SK-N-SH (cell line): ENCODE data around the gene SFTPB. TPM values are rescaled to one million over a fixed set of nuclear protein-coding genes. Genes with fewer than 3 reads are reported as not detected.

ENCODE experiments used
- CTCF ChIA-PET: fragments of 300-600, 350-600 bp; formaldehyde crosslinking; extraction: SDS; loops from one replicate; lab custom pipeline; 2021; lab: Yijun Ruan, JAX
- POLR2A ChIA-PET: fragments of 350-600 bp; sonication (Branson Sonifier 250); formaldehyde crosslinking; extraction: SDS; loops from one replicate; lab custom pipeline; 2020; ENCODE audit warnings: antibody characterized with exemption, inconsistent platforms; lab: Yijun Ruan, JAX
- DNase-seq: peaks from one replicate; pipeline ENCODE4 v3.0.0; 2012
- H2AFZ ChIP-seq: fragments of 200-600 bp; sonication (generic); 2 replicates; pipeline ENCODE4 v1.8.1; 2016; ENCODE audit warnings: antibody characterized with exemption, mild to moderate bottlenecking, low read depth
- H3F3A ChIP-seq: fragments of 200-600 bp; sonication (generic); replicated peaks from 2 replicates; pipeline ENCODE3; 2016; ENCODE audit warnings: antibody characterized with exemption, mild to moderate bottlenecking; ENCODE audit not compliant: insufficient read depth
- H3K27ac ChIP-seq, 2 experiments: fragments of 200-500 bp in 1 of 2; fragments of 200-600 bp in 1 of 2; sonication (Bioruptor generic) in 1 of 2; sonication (generic), shearing (Covaris generic) in 1 of 2; 2 replicates each; pipeline versions ENCODE4 v1.5.1 to v1.6.1; 2014 to 2016; ENCODE audit warnings: low read depth in 2 of 2, inconsistent platforms in 1 of 2, low read length in 1 of 2, mild to moderate bottlenecking in 1 of 2, mixed read lengths in 1 of 2
- H3K27me3 ChIP-seq: fragments of 200-600 bp; sonication (generic), shearing (Covaris generic); 2 replicates; pipeline ENCODE4 v1.6.1; 2016; ENCODE audit warnings: mixed run types; ENCODE audit not compliant: insufficient read depth
- H3K36me3 ChIP-seq, 2 experiments: fragments of 200-500 bp in 1 of 2; fragments of 200-600 bp in 1 of 2; sonication (Bioruptor generic) in 1 of 2; sonication (generic) in 1 of 2; replicated peaks in 1 of 2; 2 replicates each; pipeline versions ENCODE3 to v1.5.1; 2014 to 2016; ENCODE audit warnings: low read length in 1 of 2, mild to moderate bottlenecking in 1 of 2; ENCODE audit not compliant: insufficient read depth in 2 of 2, control insufficient read depth in 1 of 2
- H3K4me1 ChIP-seq, 2 experiments: fragments of 200-500 bp in 1 of 2; fragments of 200-600 bp in 1 of 2; sonication (Bioruptor generic) in 1 of 2; sonication (generic), shearing (Covaris generic) in 1 of 2; 2 replicates each; pipeline versions ENCODE4 v1.5.1 to v1.6.1; 2014 to 2016; ENCODE audit warnings: low read depth in 1 of 2, low read length in 1 of 2, mixed run types in 1 of 2; ENCODE audit not compliant: insufficient read depth in 2 of 2, control insufficient read depth in 1 of 2
- H3K4me2 ChIP-seq: fragments of 200-600 bp; sonication (generic), shearing (Covaris generic); 2 replicates; pipeline ENCODE4 v1.6.1; 2017; ENCODE audit warnings: mixed run types
- H3K4me3 ChIP-seq, 2 experiments: fragments of 200-500 bp in 1 of 2; fragments of 200-600 bp in 1 of 2; sonication (Bioruptor generic) in 1 of 2; sonication (generic), shearing (Covaris generic) in 1 of 2; 2 replicates each; pipeline versions ENCODE4 v1.5.1 to v1.8.1; 2014 to 2016; ENCODE audit warnings: low read depth in 2 of 2, inconsistent platforms in 1 of 2, low read length in 1 of 2, mild to moderate bottlenecking in 1 of 2, mixed read lengths in 1 of 2, moderate library complexity in 1 of 2
- H3K79me2 ChIP-seq: fragments of 200-600 bp; sonication (generic); 2 replicates; pipeline ENCODE4 v1.8.1; 2017; ENCODE audit warnings: mild to moderate bottlenecking; ENCODE audit not compliant: insufficient read depth
- H3K9ac ChIP-seq: fragments of 200-600 bp; sonication (generic); 2 replicates; pipeline ENCODE4 v1.6.1; 2017; ENCODE audit warnings: mixed run types
- H3K9me2 ChIP-seq: fragments of 200-600 bp; sonication (generic); 2 replicates; pipeline ENCODE4 v1.6.1; 2017; ENCODE audit warnings: mixed run types
- H3K9me3 ChIP-seq: fragments of 200-600 bp; sonication (generic); 2 replicates; pipeline ENCODE4 v1.6.1; 2017; ENCODE audit warnings: mixed run types, mild to moderate bottlenecking, moderate library complexity
- H4K20me1 ChIP-seq: fragments of 200-600 bp; sonication (generic); 2 replicates; pipeline ENCODE4 v1.6.1; 2017; ENCODE audit warnings: mild to moderate bottlenecking, mixed run types; ENCODE audit not compliant: insufficient read depth
- CHD2 ChIP-seq: fragments of 150-350 bp; IDR thresholded peaks from 2 replicates; pipeline ENCODE4 v1.6.1; 2018; ENCODE audit warnings: low read length; ENCODE audit not compliant: partially characterized antibody
- ELF1 ChIP-seq: IDR thresholded peaks from 2 replicates; pipeline ENCODE4 v1.4.0; 2012
- EP300 ChIP-seq, 2 experiments: IDR thresholded peaks; 2 replicates each; pipeline versions ENCODE4 v1.4.0 to v1.6.1; 2012; ENCODE audit warnings: borderline replicate concordance in 1 of 2, low read depth in 1 of 2, low read length in 1 of 2
- FOSL2 ChIP-seq: IDR thresholded peaks from 2 replicates; pipeline ENCODE4 v1.4.0; 2012; ENCODE audit warnings: low read depth, mild to moderate bottlenecking, moderate library complexity, borderline replicate concordance
- FOXJ3 ChIP-seq: sonication (generic); formaldehyde crosslinking; IDR thresholded peaks from 2 replicates; pipeline ENCODE4 v1.5.1; 2020; ENCODE audit warnings: mild to moderate bottlenecking, missing genetic modification reagents
- FOXM1 ChIP-seq: IDR thresholded peaks from 2 replicates; pipeline ENCODE4 v1.4.0; 2012; ENCODE audit warnings: low read depth, mild to moderate bottlenecking
- GATA2 ChIP-seq: sonication (generic); formaldehyde crosslinking; IDR thresholded peaks from 2 replicates; pipeline ENCODE4 v1.5.0; 2020; ENCODE audit warnings: mild to moderate bottlenecking, missing genetic modification reagents
- JUND ChIP-seq: IDR thresholded peaks from 2 replicates; pipeline ENCODE4 v1.4.0; 2012
- MEF2A ChIP-seq: IDR thresholded peaks from 2 replicates; pipeline ENCODE4 v1.4.0; 2012; ENCODE audit warnings: low read depth, borderline replicate concordance
- MXI1 ChIP-seq: IDR thresholded peaks from 2 replicates; pipeline ENCODE4 v1.6.1; 2012; ENCODE audit warnings: mild to moderate bottlenecking, low read depth, low read length, improper control_type of control experiment
- NRF1 ChIP-seq: IDR thresholded peaks from 2 replicates; pipeline ENCODE4 v1.6.1; 2012; ENCODE audit warnings: low read depth, mild to moderate bottlenecking, low read length
- POLR2AphosphoS5 ChIP-seq: IDR thresholded peaks from 2 replicates; pipeline ENCODE4 v1.6.1; 2012; ENCODE audit warnings: low read depth, low read length
- RFX5 ChIP-seq: IDR thresholded peaks from 2 replicates; pipeline ENCODE4 v1.6.1; 2012; ENCODE audit warnings: mild to moderate bottlenecking, improper control_type of control experiment, low read length
- SIN3A ChIP-seq: IDR thresholded peaks from 2 replicates; pipeline ENCODE4 v1.6.1; 2012; ENCODE audit warnings: low read depth, mild to moderate bottlenecking, low read length, moderate library complexity, borderline replicate concordance
- WGBS: methylation state at CpG from one replicate; pipeline ENCODE4 v1.1.6; 2017; ENCODE audit warnings: low lambda C conversion rate; 5-methylcytosine and 5-hydroxymethylcytosine counted together
- polyA plus RNA-seq, 3 experiments: library from polyadenylated mRNA; depleted of rRNA; stranded (reverse); fragments of >200 nt; gene quantifications; 2 replicates each; pipeline ENCODE4 v1.2.3, GENCODE V29; 2012
- TF ChIP-seq, protein P1 (sequence below): IDR thresholded peaks from 2 replicates; pipeline ENCODE4 v1.4.0; 2012; ENCODE audit warnings: low read depth, borderline replicate concordance
- TF ChIP-seq, protein P2 (sequence below): fragments of 150-350 bp; IDR thresholded peaks from 2 replicates; pipeline ENCODE4 v1.6.1; 2016; ENCODE audit warnings: mild to moderate bottlenecking, low read depth, low read length
- TF ChIP-seq, protein P3 (sequence below): IDR thresholded peaks from 2 replicates; pipeline ENCODE4 v1.4.0; 2012; ENCODE audit warnings: low read depth, borderline replicate concordance
- TF ChIP-seq, protein P4 (sequence below): fragments of 200-600 bp; sonication (generic); IDR thresholded peaks from 2 replicates; pipeline ENCODE4 v1.6.1; 2017; ENCODE audit warnings: antibody characterized with exemption, mild to moderate bottlenecking, moderate library complexity

The SFTPB gene
- polyA plus RNA-seq, 1 of the 3 experiments (the other 2 are of a cell fraction): not detected

DNA sequence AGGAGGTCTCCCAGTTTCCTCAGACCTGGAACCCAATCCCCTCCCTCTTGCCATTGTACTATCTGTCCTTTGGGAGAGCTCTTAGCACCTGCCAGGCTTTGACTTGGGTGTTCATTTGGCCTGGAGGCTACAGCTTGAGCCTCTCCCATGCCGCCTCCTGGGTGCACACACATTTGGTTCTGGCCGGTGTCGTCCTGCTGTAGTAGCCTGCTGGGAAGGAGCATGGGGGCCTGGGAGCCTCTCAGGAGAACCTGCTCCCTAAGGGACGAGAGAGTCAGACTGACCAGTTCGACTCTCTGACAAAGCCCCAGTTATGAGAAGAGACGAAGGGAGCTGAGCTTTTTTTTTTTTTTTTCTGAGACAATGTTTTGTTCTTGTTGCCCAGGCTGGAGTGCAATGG is 7.4 kb upstream of the SFTPB start:
- DNase-seq: no peak
- no peaks in the 10 kb centered on the region for H3K9me2 ChIP-seq
- no peaks in the 10 kb centered on the region for H3K36me3 ChIP-seq
- H3K9me3 ChIP-seq: no peaks in the 10 kb centered on the region
- no peak overlapping the region for H3K27ac ChIP-seq
- no peaks in the 10 kb centered on the region for H3F3A ChIP-seq
- POLR2A ChIA-PET: no interaction called here
- no peak for TF ChIP-seq FOSL2
- TF ChIP-seq, protein P1, sequence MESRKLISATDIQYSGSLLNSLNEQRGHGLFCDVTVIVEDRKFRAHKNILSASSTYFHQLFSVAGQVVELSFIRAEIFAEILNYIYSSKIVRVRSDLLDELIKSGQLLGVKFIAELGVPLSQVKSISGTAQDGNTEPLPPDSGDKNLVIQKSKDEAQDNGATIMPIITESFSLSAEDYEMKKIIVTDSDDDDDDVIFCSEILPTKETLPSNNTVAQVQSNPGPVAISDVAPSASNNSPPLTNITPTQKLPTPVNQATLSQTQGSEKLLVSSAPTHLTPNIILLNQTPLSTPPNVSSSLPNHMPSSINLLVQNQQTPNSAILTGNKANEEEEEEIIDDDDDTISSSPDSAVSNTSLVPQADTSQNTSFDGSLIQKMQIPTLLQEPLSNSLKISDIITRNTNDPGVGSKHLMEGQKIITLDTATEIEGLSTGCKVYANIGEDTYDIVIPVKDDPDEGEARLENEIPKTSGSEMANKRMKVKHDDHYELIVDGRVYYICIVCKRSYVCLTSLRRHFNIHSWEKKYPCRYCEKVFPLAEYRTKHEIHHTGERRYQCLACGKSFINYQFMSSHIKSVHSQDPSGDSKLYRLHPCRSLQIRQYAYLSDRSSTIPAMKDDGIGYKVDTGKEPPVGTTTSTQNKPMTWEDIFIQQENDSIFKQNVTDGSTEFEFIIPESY: no peak
- TF ChIP-seq JUND: no peak
- no peak for TF ChIP-seq NRF1
- TF ChIP-seq ELF1: no peak
- TF ChIP-seq FOXM1: no peak
- TF ChIP-seq EP300 (IDR thresholded peaks at IDR 0.05; ENCODE audit: borderline replicate concordance in 1 of 2, low read depth in 1 of 2, low read length in 1 of 2): no peak
- TF ChIP-seq RFX5: no peak
- TF ChIP-seq, protein P2, sequence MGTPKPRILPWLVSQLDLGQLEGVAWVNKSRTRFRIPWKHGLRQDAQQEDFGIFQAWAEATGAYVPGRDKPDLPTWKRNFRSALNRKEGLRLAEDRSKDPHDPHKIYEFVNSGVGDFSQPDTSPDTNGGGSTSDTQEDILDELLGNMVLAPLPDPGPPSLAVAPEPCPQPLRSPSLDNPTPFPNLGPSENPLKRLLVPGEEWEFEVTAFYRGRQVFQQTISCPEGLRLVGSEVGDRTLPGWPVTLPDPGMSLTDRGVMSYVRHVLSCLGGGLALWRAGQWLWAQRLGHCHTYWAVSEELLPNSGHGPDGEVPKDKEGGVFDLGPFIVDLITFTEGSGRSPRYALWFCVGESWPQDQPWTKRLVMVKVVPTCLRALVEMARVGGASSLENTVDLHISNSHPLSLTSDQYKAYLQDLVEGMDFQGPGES: no peak
- no peak for TF ChIP-seq MXI1
- TF ChIP-seq, protein P3, sequence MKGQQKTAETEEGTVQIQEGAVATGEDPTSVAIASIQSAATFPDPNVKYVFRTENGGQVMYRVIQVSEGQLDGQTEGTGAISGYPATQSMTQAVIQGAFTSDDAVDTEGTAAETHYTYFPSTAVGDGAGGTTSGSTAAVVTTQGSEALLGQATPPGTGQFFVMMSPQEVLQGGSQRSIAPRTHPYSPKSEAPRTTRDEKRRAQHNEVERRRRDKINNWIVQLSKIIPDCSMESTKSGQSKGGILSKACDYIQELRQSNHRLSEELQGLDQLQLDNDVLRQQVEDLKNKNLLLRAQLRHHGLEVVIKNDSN: no peak
- TF ChIP-seq GATA2 (CRISPR knock-in tag): no peak
- TF ChIP-seq CHD2: no peak
- TF ChIP-seq, all 33 proteins: peak for 0
- CTCF ChIA-PET: interaction anchor here (1.1 to 3.4 kb wide), 5 partner anchors 31 to 376 kb away, joined by 3 to 15 read pairs (median 5); no protein-coding TSS in a partner anchor
- H3K4me1 ChIP-seq: peaks cover 0 to 7% of the 10 kb centered on the region in 2 experiments; a peak in 1 of 4 replicates
- H3K27me3 ChIP-seq: no peaks in the 10 kb centered on the region
- no peak overlapping the region for H3K4me3 ChIP-seq
- no peaks in the 10 kb centered on the region for H4K20me1 ChIP-seq
- no peak overlapping the region for H3K4me2 ChIP-seq
- no peak overlapping the region for H2AFZ ChIP-seq
- no peaks in the 10 kb centered on the region for H3K79me2 ChIP-seq
- WGBS: 82% methylated on average over 6 of the region's 6 CpGs
- H3K9ac ChIP-seq: no peak overlapping the region

DNA sequence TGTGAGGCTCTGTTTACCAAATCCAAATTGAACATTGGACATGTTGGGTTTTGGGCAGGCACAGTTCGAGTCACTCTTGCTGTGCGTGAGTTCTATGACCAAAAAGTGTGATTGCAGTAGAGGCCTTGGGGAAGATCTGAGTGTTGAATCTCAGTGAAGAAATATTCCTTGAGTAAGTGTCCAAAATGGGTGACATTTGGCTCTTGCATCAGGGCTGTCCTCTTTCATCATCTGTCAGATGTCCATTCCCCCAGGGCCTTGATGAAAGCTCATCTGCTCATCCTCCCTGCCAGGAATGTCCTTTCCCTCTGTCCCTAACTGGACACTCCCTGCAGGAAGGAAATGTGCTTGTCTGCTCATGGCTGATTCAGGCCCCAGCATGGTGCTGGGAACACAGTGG is 6.4 kb upstream of the SFTPB start:
- no peak overlapping the region for H3K4me3 ChIP-seq
- no peaks in the 10 kb centered on the region for H3K9me3 ChIP-seq
- H3K36me3 ChIP-seq: no peaks in the 10 kb centered on the region
- H3F3A ChIP-seq: no peaks in the 10 kb centered on the region
- H3K9me2 ChIP-seq: no peaks in the 10 kb centered on the region
- no peak overlapping the region for H3K27ac ChIP-seq
- H3K79me2 ChIP-seq: no peaks in the 10 kb centered on the region
- no peaks in the 10 kb centered on the region for H4K20me1 ChIP-seq
- H3K4me2 ChIP-seq: no peak overlapping the region
- no peaks in the 10 kb centered on the region for H3K27me3 ChIP-seq
- POLR2A ChIA-PET: no interaction called here
- no peak overlapping the region for H3K9ac ChIP-seq
- no peak overlapping the region for H2AFZ ChIP-seq
- WGBS: 82% methylated on average over 2 of the region's 2 CpGs
- CTCF ChIA-PET: interaction anchor here (0.6 to 3.4 kb wide), 5 partner anchors 26 to 139 kb away, joined by 3 to 15 read pairs (median 3); no protein-coding TSS in a partner anchor
- DNase-seq: no peak
- peaks cover 0 to 7% of the 10 kb centered on the region in 2 experiments; a peak in 1 of 4 replicates for H3K4me1 ChIP-seq
- TF ChIP-seq POLR2AphosphoS5: no peak
- no peak for TF ChIP-seq RFX5
- no peak for TF ChIP-seq CHD2
- TF ChIP-seq, protein P2: no peak
- TF ChIP-seq SIN3A: no peak
- TF ChIP-seq, protein P4, sequence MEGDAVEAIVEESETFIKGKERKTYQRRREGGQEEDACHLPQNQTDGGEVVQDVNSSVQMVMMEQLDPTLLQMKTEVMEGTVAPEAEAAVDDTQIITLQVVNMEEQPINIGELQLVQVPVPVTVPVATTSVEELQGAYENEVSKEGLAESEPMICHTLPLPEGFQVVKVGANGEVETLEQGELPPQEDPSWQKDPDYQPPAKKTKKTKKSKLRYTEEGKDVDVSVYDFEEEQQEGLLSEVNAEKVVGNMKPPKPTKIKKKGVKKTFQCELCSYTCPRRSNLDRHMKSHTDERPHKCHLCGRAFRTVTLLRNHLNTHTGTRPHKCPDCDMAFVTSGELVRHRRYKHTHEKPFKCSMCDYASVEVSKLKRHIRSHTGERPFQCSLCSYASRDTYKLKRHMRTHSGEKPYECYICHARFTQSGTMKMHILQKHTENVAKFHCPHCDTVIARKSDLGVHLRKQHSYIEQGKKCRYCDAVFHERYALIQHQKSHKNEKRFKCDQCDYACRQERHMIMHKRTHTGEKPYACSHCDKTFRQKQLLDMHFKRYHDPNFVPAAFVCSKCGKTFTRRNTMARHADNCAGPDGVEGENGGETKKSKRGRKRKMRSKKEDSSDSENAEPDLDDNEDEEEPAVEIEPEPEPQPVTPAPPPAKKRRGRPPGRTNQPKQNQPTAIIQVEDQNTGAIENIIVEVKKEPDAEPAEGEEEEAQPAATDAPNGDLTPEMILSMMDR: no peak
- no peak for TF ChIP-seq EP300 (IDR thresholded peaks at IDR 0.05; ENCODE audit: borderline replicate concordance in 1 of 2, low read depth in 1 of 2, low read length in 1 of 2)
- TF ChIP-seq GATA2 (CRISPR knock-in tag): no peak
- TF ChIP-seq FOXJ3 (CRISPR knock-in tag): no peak
- no peak for TF ChIP-seq MEF2A
- TF ChIP-seq, protein P1: no peak
